ENCODE data around the gene HARS1. TPM values are rescaled to one million over a fixed set of nuclear protein-coding genes. Genes with fewer than 3 reads are reported as not detected.
A peak's percentile ranks its signal among the peaks of the same experiment; 100 is the strongest.

HARS1 gene
- total and polyA plus RNA-seq, 10 of the 15 experiments (the other 5 are each of a cell fraction or from before 2014, with no cell fraction given): 12.0 to 93.8 (median 76.9) TPM

GRCh38 chr5:140690941-140691924 is at the start of gene HARS1, which contains the start of gene HARS2 (continued):
- TF ChIP-seq, protein P1, sequence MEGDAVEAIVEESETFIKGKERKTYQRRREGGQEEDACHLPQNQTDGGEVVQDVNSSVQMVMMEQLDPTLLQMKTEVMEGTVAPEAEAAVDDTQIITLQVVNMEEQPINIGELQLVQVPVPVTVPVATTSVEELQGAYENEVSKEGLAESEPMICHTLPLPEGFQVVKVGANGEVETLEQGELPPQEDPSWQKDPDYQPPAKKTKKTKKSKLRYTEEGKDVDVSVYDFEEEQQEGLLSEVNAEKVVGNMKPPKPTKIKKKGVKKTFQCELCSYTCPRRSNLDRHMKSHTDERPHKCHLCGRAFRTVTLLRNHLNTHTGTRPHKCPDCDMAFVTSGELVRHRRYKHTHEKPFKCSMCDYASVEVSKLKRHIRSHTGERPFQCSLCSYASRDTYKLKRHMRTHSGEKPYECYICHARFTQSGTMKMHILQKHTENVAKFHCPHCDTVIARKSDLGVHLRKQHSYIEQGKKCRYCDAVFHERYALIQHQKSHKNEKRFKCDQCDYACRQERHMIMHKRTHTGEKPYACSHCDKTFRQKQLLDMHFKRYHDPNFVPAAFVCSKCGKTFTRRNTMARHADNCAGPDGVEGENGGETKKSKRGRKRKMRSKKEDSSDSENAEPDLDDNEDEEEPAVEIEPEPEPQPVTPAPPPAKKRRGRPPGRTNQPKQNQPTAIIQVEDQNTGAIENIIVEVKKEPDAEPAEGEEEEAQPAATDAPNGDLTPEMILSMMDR (IDR thresholded peaks at IDR 0.05 in 2 of 3, conservative IDR thresholded peaks at IDR 0.05 in 1 of 3; ENCODE audit: control insufficient read depth in 2 of 3, extremely low read depth in 1 of 3, insufficient read depth in 1 of 3, low read depth in 3 of 3, low read length in 3 of 3): no peak
- 0 out of 2 replicates have a peak, but pooled peaks have one; percentile 27 for TF ChIP-seq RCOR1 (conservative IDR thresholded peaks at IDR 0.05; ENCODE audit: low read depth, low read length)
- no peak for TF ChIP-seq EP300 (IDR thresholded peaks at IDR 0.05; ENCODE audit: borderline replicate concordance in 1 of 2, control insufficient read depth in 1 of 2, low read depth in 2 of 2, low read length in 2 of 2)
- TF ChIP-seq ESRRA (IDR thresholded peaks at IDR 0.05; ENCODE audit: low read length): no peak
- no peak for TF ChIP-seq PAX5 (IDR thresholded peaks at IDR 0.05; ENCODE audit: borderline replicate concordance, low read depth, low read length)
- no peak for TF ChIP-seq HDAC6 (IDR thresholded peaks at IDR 0.05; ENCODE audit: unreplicated experiment)
- no peak for TF ChIP-seq IRF5 (IDR thresholded peaks at IDR 0.05; ENCODE audit: borderline replicate concordance)
- no peak for TF ChIP-seq E2F4 (IDR thresholded peaks at IDR 0.05; ENCODE audit: low read depth, low read length)
- peak; percentile 51 for TF ChIP-seq LARP7 (IDR thresholded peaks at IDR 0.05)
- TF ChIP-seq NFXL1 (IDR thresholded peaks at IDR 0.05; ENCODE audit: borderline replicate concordance): no peak
- TF ChIP-seq HCFC1 (IDR thresholded peaks at IDR 0.05; ENCODE audit: low read length): peak; percentile 72
- TF ChIP-seq FOXK2 (IDR thresholded peaks at IDR 0.05): peak; percentile 20; the same call in 1 of the 2 replicates
- TF ChIP-seq GATAD2B (conservative IDR thresholded peaks at IDR 0.05; ENCODE audit: low read depth): peak; percentile 80; the same call in 1 of the 2 replicates
- TF ChIP-seq, protein P2, sequence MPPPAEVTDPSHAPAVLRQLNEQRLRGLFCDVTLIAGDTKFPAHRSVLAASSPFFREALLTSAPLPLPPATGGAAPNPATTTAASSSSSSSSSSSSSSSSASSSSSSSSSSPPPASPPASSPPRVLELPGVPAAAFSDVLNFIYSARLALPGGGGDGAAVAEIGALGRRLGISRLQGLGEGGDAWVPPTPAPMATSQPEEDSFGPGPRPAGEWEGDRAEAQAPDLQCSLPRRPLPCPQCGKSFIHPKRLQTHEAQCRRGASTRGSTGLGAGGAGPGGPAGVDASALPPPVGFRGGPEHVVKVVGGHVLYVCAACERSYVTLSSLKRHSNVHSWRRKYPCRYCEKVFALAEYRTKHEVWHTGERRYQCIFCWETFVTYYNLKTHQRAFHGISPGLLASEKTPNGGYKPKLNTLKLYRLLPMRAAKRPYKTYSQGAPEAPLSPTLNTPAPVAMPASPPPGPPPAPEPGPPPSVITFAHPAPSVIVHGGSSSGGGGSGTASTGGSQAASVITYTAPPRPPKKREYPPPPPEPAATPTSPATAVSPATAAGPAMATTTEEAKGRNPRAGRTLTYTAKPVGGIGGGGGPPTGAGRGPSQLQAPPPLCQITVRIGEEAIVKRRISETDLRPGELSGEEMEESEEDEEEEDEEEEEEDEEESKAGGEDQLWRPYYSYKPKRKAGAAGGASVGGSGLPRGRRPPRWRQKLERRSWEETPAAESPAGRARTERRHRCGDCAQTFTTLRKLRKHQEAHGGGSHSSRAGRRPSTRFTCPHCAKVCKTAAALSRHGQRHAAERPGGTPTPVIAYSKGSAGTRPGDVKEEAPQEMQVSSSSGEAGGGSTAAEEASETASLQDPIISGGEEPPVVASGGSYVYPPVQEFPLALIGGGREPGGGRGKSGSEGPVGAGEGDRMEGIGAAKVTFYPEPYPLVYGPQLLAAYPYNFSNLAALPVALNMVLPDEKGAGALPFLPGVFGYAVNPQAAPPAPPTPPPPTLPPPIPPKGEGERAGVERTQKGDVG (CRISPR knock-in tag; IDR thresholded peaks at IDR 0.05): no peak
- TF ChIP-seq RB1 (IDR thresholded peaks at IDR 0.05; ENCODE audit: borderline replicate concordance): no peak
- TF ChIP-seq BCL11A (IDR thresholded peaks at IDR 0.05; ENCODE audit: low read depth, low read length): no peak
- no peak for TF ChIP-seq RAD21 (IDR thresholded peaks at IDR 0.05; ENCODE audit: insufficient read depth, low read depth, low read length)
- no peak for TF ChIP-seq SREBF1 (IDR thresholded peaks at IDR 0.05; ENCODE audit: low read length)

All from GM12878 (cell line).